Measurements from ENCODE around the gene SUMF1.
"Not testable (repeated sequence)": the region's sequence is repeated elsewhere in the genome, so short reads cannot be mapped to it uniquely, and the experiment has no call there.

SUMF1 gene

DNA sequence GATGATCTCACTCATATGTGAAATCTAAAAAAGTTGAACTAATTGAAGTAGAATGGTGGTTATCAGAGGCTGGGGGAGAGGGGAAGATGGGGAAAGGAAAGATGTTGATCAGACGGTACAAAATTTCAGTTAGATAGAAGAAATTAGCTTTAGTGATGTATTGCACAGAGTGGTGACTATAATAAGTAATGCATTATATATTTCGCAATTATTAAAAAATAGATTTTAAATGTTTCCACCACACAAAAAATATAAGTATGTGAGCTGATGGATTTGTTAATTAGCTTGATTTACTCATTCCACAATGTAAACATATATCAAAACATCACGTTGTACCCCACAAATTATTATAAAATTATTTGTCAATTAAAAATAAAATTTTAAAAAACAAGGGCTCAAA lies 8.1 kb downstream of the SUMF1 start:
- DNase-seq = no peak

DNA sequence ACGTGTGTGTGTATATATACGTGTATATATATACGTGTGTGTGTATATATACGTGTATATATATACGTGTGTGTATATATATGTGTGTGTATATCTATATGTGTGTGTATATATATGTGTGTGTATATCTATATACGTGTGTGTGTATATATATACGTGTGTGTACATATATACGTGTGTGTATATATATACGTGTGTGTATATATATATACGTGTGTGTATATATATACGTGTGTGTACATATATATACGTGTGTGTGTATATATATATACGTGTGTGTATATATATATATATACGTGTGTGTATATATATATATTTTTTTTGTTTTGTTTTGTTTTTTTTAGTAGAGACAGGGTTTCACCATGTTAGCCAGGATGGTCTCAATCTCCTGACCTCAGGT lies 10.3 kb downstream of the SUMF1 start:
- not testable (repeated sequence) for DNase-seq

DNA sequence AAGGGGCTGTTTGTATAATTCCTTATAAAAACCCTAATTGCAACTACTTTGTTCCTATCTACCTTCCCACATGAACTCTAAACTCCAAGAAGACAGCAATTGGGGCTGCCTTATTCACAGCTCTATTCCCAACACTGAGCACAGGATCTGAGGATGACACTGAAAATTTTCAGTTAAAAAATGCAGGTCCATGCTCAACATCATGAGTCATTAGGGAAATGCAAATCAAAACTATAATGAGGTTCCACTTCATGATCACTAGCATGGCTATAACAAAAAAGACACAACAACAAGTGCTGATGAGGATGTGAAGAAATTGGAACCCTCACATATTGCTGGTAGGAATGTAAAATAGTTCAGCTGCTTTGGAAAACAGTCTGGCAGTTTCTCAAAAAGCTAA lies 12.9 kb downstream of the SUMF1 start:
- DNase-seq = no peak

DNA sequence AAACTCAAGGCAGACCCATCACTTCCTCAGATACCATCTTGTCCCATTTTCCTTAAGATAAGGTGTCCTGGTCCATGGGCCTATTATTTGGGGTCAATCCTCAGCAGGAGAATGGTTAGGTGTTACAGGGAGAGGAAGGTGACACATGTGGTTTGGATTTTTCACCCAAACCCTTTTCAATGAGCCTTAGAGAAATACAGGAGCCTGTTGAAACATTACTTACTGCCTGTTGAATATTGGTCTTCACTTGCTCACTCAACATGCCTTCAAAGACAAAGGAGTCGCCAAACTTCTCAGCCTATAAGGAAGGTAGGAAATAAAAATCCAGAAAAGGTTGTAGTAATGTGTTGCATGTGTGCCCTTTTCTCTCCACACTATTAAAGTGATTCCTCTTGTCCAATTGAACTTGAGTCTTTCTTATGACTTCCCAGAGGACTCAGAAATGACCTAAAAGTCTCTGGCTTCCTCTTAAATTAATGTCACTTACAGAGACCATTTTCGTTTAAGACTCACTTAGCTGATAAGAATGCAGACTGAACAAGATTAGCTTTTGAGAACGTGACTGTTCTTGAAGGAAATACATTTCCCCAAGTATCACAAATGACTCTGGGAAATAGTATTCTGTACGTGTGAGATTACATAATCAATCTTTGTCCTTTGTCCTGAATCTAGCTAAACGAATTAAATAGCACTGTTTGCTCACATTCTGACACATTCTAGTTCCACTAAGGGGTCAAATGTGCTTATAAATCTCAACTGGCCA lies 17.8 kb downstream of the SUMF1 start:
- no peak for DNase-seq

DNA sequence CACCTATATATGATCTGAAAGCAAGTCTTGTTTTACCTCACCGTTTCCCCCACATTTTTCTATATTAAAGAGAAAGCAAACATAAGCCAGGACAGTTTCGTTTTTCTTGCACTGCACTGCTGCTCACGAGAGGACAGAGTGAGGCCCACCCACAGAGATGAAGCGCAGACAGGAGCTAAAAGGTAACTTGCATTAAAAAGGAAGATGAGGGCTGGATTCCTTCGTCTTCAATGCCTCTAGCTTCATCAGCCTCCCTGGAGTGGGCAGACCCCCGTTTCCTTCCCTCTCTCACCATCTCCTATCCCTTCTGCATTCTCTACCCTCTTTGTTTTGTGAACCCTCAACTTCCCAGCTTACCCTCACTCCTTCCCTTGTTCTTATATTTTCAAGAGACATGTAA lies 18.9 kb downstream of the SUMF1 start:
- no peak for DNase-seq

DNA sequence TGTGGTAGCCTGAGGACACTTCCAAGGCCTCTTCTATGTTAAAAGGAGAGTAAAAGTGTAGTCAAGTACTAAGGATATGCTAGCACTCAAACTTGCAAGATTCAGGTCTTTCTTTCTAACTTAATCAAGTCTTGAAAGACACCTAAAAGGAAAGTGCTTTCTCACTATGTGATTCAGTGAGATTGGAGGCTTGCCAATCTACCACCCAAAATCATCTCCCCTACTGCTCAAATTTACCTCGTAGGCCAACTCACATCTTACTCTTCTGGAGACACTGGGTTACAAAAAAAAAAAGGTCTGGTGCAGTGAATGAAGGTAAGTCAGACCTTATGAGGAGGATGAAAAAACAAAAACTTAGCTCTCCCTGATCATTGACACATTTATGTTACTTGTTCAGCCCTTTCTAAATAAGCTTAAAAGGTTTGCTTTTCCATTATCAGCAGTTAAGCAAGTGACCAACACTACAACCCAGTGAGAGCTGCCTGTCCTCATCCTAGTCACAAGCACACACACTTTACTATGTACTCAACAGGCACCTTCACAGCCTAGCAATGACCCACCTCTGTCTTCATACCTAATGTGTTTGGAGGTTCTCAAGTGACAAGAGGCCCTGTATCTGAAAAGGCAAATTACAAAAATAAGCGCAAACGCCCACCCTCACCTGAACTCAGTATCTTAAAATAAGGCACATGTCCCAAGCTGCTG lies 19.6 kb downstream of the SUMF1 start:
- no peak for DNase-seq

DNA sequence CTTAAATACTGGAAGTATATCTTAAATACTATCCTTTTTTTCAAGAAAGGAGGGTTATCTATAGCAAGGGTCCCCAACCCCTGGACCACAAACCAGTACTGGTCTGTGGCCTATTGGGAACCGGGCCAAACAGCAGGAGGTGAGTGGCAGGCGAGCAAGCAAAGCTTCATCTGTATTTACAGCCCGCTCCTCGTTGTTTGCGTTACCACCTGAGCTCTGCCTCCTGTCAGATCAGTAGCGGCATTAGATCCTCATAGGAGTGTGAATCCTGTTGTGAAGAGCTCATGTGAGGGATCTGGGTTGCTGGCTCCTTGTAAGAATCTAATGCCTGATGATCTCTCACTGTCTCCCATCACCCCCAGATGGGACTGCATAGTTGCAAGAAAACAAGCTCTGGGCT lies 26.1 kb downstream of the SUMF1 start:
- DNase-seq = no peak

DNA sequence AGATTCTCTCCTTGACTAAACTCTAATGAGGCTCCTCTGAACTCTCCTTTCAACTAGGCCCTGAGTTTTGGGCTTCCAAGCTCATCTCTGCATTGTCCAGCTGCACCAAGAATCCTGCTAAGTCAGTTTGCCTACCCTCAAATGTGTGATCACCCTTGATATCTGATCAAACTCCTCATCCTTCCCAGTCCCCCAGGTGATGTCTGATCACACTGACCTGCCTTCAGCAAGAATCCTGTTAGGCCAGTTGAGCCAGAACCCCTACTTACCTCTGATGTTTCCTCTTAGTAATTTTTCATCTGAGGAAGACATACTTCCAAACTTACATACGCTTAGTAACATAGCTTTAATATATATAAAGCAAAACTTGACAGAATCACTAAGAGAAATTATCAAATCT lies 28.8 kb downstream of the SUMF1 start:
- no peak for DNase-seq

DNA sequence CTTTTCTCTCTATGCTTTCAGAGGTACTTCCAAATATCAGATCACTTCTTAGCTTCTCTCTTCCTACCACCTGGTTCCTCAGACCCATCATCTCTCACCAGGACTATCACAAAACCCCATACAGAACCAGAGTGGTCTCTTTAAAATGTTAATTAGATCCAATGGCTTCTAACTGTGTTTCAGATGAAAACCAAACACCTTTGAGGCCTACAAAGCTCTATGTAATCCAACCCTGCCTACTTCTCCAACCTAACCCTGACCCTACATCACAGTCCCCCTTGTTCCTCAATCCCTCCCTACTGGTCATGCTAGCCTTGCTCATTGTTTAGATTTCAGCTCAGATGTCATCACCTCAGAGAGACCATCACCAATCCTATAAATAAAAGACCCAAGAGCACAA lies 34.8 kb downstream of the SUMF1 start:
- no peak for DNase-seq

DNA sequence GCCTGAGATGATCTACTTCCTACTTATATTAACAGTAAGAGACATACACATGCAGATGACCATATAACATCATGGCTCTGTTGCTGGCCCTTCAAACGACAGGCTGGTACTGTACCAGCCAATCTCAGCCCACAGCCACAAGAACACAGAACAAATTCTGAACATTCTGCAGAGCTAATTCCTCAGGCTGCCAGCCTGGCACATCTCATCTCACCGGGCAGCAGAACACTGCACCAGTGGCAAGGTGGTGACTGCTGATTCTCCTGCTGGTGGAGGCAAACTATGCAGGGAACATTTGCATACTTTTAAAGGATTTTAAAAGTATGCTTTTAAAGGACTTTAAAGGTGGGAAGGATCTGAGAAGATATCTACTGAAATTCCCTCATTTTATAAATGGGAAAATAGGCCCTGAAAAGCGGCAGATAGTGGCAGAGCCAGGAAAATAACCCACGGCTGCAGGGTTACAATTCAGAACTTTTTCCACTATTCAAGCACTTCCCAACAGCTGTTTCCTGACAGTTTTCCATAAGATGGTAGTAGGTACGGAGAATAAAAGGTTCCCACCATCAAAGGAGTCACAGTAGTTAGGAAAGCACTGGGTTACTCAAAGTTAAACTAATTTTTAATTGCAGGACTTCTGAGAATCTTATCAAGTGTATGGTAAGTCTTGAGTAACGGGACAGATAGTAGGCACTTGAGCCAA lies 37.3 kb downstream of the SUMF1 start:
- DNase-seq = no peak

DNA sequence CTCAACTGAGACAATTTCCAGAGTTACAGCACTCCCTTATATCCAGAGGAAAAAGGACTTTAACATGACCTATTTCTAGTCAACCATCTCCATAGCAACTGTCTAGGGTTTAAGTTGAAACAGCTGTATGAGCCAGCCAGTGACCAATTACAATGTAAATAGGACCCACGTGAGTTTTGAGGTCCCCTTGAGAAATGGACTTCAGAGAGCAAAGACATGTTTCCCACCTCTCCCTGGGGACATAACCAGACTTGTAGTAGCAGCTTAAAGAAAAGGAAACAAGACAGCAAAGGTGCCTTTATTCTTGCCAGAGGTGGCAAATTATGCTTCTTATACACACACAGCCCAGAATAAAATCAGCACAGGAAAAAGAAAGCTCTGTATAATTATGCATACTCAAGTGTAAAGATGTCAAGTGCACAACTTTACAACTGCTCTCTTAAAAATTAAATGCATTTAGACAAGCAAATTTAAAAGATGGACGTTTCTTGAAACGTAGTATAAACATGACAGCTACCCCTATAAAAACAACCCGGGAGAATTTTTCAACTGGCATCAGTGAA lies 40.2 kb downstream of the SUMF1 start:
- DNase-seq = no peak

DNA sequence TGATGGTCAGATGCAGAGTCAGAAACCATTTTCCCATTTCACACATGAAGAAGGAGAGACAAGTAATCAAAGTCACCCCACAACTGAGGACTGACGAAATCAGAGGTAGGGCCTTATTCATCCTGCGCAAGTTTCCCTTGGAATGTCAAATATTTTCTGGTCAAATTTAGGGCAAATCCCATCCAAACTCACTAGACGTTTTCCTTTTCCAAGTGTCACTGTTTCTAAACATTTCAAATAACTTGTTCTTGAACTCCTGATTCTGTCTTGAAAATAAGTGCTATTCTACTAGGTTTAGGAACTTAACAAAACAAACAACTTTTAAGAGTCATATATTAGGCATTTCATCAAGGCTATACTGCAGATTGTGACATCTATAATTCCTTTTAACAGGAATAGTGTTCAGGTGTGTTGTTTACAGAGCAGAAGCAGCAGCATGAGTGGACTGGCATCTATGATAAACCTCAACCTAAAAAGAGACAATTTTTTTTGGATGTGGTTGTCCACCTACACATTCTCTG lies 40.7 kb downstream of the SUMF1 start:
- DNase-seq = no peak

DNA sequence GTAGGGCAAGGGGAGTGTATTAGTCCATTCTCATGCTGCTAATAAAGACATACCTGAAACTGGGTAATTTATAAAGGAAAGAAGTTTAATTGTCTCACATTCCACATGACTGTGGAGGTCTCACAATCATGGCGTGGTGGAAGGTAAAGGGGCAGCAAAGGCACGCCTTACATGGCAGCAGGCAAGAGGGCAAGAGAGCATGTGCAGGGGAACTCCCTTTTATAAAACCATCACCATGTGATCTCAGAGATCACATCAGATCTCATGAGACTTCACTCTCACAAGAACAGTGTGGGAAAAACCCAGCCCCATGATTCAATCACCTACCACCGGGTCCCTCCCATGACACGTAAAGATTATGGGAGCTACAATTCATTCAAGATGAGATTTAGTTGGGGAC lies 41.4 kb downstream of the SUMF1 start:
- no peak for DNase-seq

DNA sequence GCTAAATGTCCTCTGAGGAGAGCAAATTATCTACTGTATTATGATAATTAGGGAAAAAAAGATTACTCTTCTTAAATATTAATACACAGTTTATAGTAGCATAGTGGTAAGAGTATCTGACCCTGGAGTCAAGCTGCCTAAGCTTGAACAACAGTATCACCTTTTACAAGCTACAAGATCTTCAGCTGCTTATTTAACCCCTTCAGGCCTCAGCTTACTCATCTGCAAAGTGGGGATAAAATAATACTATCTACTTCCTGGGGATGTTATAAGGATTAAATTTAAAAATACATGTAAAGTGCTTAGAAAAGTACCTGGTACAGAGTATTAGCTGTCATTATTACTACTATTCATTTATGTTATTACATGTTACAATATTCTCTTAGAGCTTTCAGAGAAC lies 42.0 kb downstream of the SUMF1 start:
- no peak for DNase-seq

DNA sequence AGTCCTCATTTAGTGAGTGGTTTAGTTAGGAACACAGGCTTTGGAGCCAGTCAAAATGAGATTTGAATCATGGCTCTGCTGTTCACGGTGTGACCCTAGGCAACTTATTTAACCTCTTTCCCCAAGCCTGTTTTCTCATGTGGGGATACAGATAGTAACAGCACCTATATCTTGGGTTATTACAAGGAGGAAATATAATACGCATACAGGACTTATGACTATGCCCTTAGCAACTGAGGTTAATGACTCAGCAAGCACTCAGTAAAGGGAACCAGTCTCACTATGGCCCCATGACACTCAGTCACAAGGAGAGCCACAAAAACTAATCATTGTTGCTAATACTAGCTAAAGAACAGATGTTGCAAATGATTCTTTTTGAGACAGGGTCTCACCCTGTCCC lies 45.9 kb downstream of the SUMF1 start:
- peak in 1 of 2 donors; percentile 28 for DNase-seq

DNA sequence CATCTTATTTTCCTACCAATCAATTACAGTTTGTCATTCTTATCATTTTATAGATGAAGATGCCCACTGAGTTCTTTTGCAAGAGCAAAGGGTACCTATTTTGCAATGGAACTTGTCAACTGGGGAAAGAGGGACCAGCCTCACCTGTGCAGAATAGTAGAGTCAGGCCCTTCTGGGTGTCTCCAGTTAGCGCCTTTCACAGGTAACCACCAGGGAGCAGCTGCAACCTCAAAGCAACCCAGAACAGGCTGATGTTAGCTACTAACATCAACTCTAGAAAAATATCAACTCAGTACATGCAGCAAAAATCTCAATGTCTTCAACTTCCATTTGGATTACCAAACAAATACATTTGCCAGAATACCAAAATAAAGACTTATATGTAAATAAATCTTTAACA lies 47.1 kb downstream of the SUMF1 start:
- DNase-seq = no peak

DNA sequence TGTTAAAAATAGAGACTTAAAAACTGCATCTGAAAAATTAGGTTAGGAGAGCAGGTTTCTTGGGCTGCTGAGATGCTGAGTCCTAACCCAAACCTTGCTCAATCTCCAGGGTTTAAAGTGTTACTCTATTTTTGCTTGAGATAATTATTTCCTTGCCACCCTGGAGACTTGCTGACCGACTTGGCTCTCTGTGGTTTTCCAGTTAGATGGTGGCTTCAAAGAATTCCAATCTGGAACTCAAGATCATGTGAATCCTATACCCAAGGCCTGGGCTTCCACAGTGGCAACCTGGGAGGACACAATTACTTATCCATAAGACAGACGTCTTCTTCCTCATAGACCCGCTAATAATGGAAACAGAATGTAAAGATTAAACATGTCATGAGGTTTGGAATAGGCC lies 47.7 kb downstream of the SUMF1 start:
- no peak for DNase-seq

DNA sequence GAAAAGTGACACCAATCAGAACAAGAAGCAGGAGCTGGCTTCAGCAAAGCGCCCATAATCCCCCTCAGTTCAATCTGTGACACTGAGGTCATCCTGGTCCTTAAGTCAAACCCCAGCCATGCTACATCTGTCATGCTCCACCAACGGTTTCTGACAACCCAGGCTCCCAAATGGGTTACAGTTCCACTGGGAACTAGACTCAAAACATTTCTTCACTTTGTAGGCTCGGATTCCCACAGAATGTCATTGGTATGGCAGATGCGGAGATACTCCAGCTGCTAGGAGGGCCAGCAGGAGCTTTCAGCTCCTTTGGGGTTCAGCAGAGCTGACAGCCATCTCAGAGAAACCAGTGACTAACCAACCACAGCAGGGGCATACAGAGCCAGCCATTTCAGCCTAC lies 48.9 kb downstream of the SUMF1 start:
- DNase-seq = no peak

DNA sequence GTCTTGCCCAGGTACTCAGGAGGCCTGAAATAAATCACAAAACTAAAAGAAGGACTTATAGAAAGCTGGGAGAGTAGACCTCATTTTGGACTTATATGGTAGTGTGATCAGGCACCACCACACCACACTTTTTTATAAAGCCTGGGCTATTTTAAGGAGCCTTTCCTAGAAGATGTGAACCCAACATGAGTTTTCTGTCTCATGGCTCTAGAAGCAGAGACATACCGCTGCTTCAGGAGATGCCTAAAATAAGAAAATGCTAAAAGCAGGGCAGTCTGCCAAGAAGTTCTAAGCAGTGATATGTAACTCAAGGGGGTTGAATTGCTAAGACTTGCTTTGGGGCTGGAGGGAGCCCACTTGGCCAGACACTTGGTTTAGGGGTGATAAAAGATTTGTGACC lies 49.6 kb downstream of the SUMF1 start:
- DNase-seq = no peak

DNA sequence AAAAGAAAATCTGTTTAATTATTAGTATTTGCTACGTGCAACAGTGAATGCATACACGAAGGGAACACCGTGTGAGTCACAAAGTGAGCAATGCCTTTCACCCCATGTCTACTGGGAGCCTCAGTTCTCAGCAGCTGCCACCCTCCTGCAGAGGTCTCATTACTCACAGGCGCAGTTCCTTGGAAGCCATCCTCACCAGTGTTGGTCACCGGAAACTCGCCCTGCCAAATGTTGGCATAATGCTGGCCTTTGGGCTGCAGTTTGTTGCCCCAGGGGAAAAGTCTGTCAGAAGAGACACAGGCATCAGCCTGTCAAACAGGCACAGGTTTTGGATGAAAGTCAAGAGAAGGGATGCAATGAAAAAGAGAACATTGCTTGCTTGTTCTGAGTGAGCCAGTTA lies 50.1 kb downstream of the SUMF1 start:
- no peak for DNase-seq

DNA sequence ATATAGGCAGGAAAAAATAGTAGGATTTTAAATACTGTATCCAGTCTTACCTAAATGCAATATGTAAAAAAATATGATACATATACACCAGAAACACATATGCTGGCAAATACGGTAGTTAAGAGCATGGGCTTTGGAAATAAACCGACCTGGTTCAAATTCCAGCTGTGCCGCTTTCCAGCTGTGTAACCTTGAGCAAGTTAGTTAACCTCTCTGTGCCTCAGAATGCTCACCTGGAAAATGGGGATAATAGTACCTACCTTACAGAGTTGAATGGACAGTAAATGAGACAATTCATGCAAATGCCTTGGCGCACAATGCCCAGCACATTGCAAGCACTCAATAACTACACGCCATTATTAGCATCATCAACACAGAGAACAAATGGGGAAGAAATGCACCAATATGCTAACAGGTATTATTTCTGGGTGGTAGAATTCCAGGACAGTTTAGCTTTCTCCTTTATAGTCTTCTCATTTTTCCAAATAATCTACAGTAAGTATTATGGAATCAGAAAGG lies 50.6 kb downstream of the SUMF1 start:
- no peak for DNase-seq

DNA sequence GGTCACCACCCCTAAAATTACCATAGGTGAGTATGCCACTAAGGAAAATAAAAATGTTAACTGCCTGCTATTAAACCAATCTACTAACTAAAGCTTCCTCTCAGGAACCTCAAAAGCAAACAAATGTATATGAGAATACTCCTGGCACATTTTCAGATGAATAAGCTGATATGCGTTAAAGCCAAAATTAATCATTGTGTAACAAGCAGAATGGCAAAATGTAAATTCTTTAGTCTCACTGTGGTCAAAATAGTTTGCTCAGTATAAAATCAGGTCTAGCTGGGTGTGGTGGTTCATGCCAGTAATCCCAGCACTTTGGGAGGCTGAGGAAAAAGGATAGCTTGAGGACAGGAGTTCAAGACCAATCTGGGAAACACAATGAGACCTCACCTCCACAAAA lies 53.6 kb downstream of the SUMF1 start:
- DNase-seq = no peak

DNA sequence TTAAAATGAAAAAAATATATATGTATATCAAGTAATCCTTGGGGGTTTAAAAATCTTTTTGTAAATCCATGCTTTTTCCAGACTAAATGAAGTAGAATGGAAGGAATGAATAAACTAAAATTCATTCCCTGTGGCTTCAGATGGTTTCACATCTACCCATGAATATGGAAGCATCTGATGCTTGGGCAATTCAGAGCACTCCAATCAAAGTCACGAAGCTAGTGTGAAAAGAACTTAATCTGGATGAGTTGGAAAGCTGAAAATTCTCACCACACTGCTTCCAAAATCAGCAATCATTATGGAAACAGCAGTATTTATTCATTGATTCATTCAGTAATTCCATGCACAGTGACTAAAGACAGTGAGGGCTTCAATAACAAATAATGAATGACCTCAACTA lies 55.2 kb downstream of the SUMF1 start:
- DNase-seq = no peak
